ENCODE measurements around the gene LAMTOR5. TPM values are rescaled to one million over a fixed set of nuclear protein-coding genes. Genes with fewer than 3 reads are reported as not detected.

The LAMTOR5 gene
- total RNA-seq, 1 experiment from 2014 or later = 144 TPM

- CTCF ChIA-PET = no interaction called here
- BruUV-seq (replicated peaks) = no TSS peak
- H3K27ac ChIP-seq (ENCODE audit: low read depth, low read length, poor library complexity, severe bottlenecking) = no peak overlapping the region
- POLR2A ChIA-PET (ENCODE audit: low non-redundant PET) = no interaction called here
- no peaks in the 10 kb centered on the region for H3K27me3 ChIP-seq (replicated peaks; ENCODE audit: insufficient read depth, low read depth, low read length, poor library complexity)
- intact Hi-C loops (cut with micrococcal nuclease; ENCODE audit: unreplicated experiment) = no loop called here
- H3K4me1 ChIP-seq (ENCODE audit: insufficient read depth, low read length, poor library complexity, severe bottlenecking) = peaks cover 6% of the 10 kb centered on the region
- DNase-seq (ENCODE audit: low spot score) = no peak
- no peaks in the 10 kb centered on the region for H3K9me3 ChIP-seq (ENCODE audit: low read depth, low read length, poor library complexity, severe bottlenecking)
- no peak overlapping the region for H3K4me3 ChIP-seq (ENCODE audit: low read depth, low read length, poor library complexity, severe bottlenecking)
- TF ChIP-seq CTCF (conservative IDR thresholded peaks at IDR 0.05; ENCODE audit: low read depth, low read length) = no peak
- no peak for TF ChIP-seq EZH2 (IDR thresholded peaks at IDR 0.05; ENCODE audit: borderline replicate concordance, low read depth, low read length, poor library complexity, severe bottlenecking)
- peaks cover 57% of the 10 kb centered on the region for H3K36me3 ChIP-seq (ENCODE audit: insufficient read depth, low read length, poor library complexity, severe bottlenecking)
Observed at GRCh38 chr1:110360431-110360830, 47.1 kb downstream of the LAMTOR5 start.

GRCh38 chr1:110356379-110356778, 51.1 kb downstream of the LAMTOR5 start:
- CTCF ChIA-PET = no interaction called here
- Histone ChIP-seq H3K9me3 (ENCODE audit: low read depth, low read length, poor library complexity, severe bottlenecking) (no peaks in the 10 kb centered on the region), H3K4me1 (ENCODE audit: insufficient read depth, low read length, poor library complexity, severe bottlenecking) (peaks cover 7% of the 10 kb centered on the region), H3K36me3 (ENCODE audit: insufficient read depth, low read length, poor library complexity, severe bottlenecking) (peaks cover 52% of the 10 kb centered on the region), H3K27me3 (replicated peaks; ENCODE audit: insufficient read depth, low read depth, low read length, poor library complexity) (no peaks in the 10 kb centered on the region), H3K4me3 (ENCODE audit: low read depth, low read length, poor library complexity, severe bottlenecking) (no peak overlapping the region), H3K27ac (ENCODE audit: low read depth, low read length, poor library complexity, severe bottlenecking) (no peak overlapping the region)
- no peak for DNase-seq (ENCODE audit: low spot score)
- POLR2A ChIA-PET (ENCODE audit: low non-redundant PET) = no interaction called here
- no TSS peak for BruUV-seq (replicated peaks)
- TF ChIP-seq CTCF (conservative IDR thresholded peaks at IDR 0.05; ENCODE audit: low read depth, low read length) = no peak
- no peak for TF ChIP-seq EZH2 (IDR thresholded peaks at IDR 0.05; ENCODE audit: borderline replicate concordance, low read depth, low read length, poor library complexity, severe bottlenecking)
- intact Hi-C loops (cut with micrococcal nuclease; ENCODE audit: unreplicated experiment) = no loop called here

- Histone ChIP-seq H3K4me1 (ENCODE audit: insufficient read depth, low read length, poor library complexity, severe bottlenecking) (peaks cover 10% of the 10 kb centered on the region), H3K4me3 (ENCODE audit: low read depth, low read length, poor library complexity, severe bottlenecking) (no peak overlapping the region), H3K9me3 (ENCODE audit: low read depth, low read length, poor library complexity, severe bottlenecking) (no peaks in the 10 kb centered on the region), H3K27ac (ENCODE audit: low read depth, low read length, poor library complexity, severe bottlenecking) (no peak overlapping the region), H3K36me3 (ENCODE audit: insufficient read depth, low read length, poor library complexity, severe bottlenecking) (peaks cover 52% of the 10 kb centered on the region), H3K27me3 (replicated peaks; ENCODE audit: insufficient read depth, low read depth, low read length, poor library complexity) (no peaks in the 10 kb centered on the region)
- ChIA-PET POLR2A (ENCODE audit: low non-redundant PET) (no interaction called here), CTCF (no interaction called here)
- intact Hi-C loops (cut with micrococcal nuclease; ENCODE audit: unreplicated experiment) = no loop called here
- DNase-seq (ENCODE audit: low spot score) = no peak
- BruUV-seq (replicated peaks) = no TSS peak
- TF ChIP-seq EZH2 (IDR thresholded peaks at IDR 0.05; ENCODE audit: borderline replicate concordance, low read depth, low read length, poor library complexity, severe bottlenecking) (no peak), CTCF (conservative IDR thresholded peaks at IDR 0.05; ENCODE audit: low read depth, low read length) (no peak)
Observed at GRCh38 chr1:110355321-110355720, 52.2 kb downstream of the LAMTOR5 start.

Other genes with a start within 250 kb of the LAMTOR5 start
- 0.22 and 0.24 TPM in 2 replicates for gene KCNC4, start 197.4 kb downstream of the LAMTOR5 start, total RNA-seq (2021)
- 59.9 and 60.3 TPM in 2 replicates for gene RBM15, start 68.3 kb downstream of the LAMTOR5 start, total RNA-seq (2021)
- 0.48 and 0.60 TPM in 2 replicates for gene SLC16A4, start 16.7 kb downstream of the LAMTOR5 start, total RNA-seq (2021)
- not detected in 2 replicates for gene PROK1, start 43.5 kb upstream of the LAMTOR5 start, total RNA-seq (2021)
- gene KCNA10, start 111.5 kb upstream of the LAMTOR5 start, total RNA-seq (2021) = not detected in 2 replicates
- 34.2 and 46.6 TPM in 2 replicates for gene KCNA2, start 198.7 kb upstream of the LAMTOR5 start, total RNA-seq (2021)

Data from A673 (cell line).